H1 (cell line): Measurements from ENCODE around the gene RUVBL1. TPM values are rescaled to one million over a fixed set of nuclear protein-coding genes. Genes with fewer than 3 reads are reported as not detected.

Experiments
- JUN ChIP-seq: IDR thresholded peaks from 2 replicates; pipeline ENCODE4 v1.6.1; 2011; ENCODE audit warnings: low read depth, mild to moderate bottlenecking, improper control_type of control experiment, low read length
- polyA plus RNA-seq, 7 experiments: library from polyadenylated mRNA; depleted of rRNA in 3 of 7; stranded (reverse) in 5 of 7; unstranded in 2 of 7; fragments of >200 nt in 5 of 7; fragments of 200-250 nt in 2 of 7; gene quantifications; 1 replicate in 5 of 7; 2 replicates in 1 of 7; 4 replicates in 1 of 7; pipeline versions ENCODE4 v1.2.1 to v1.2.3, GENCODE V29; 2011 to 2013; ENCODE audit warnings: missing spikeins in 2 of 7, mixed read lengths in 2 of 7
- total RNA-seq: library from RNA; stranded (reverse); fragmentation: NEBNext Ultra II Directional; extraction: Animal tissue kit (Norgen Biotek cat#: 25700); gene quantifications from 2 replicates; pipeline ENCODE4 v1.2.1, GENCODE V29; 2021

Gene RUVBL1
- total and polyA plus RNA-seq, 2 of the 8 experiments (the other 6 are each of a cell fraction or from before 2014, with no cell fraction given), result 112 to 135 TPM

GRCh38 chr3:128146201-128146600, 22.6 kb upstream of the RUVBL1 start (continued):
- no peak for TF ChIP-seq JUN
- TF ChIP-seq, all 59 proteins: peak for 0
